Measurements from ENCODE around the gene MYO1E.

DNA sequence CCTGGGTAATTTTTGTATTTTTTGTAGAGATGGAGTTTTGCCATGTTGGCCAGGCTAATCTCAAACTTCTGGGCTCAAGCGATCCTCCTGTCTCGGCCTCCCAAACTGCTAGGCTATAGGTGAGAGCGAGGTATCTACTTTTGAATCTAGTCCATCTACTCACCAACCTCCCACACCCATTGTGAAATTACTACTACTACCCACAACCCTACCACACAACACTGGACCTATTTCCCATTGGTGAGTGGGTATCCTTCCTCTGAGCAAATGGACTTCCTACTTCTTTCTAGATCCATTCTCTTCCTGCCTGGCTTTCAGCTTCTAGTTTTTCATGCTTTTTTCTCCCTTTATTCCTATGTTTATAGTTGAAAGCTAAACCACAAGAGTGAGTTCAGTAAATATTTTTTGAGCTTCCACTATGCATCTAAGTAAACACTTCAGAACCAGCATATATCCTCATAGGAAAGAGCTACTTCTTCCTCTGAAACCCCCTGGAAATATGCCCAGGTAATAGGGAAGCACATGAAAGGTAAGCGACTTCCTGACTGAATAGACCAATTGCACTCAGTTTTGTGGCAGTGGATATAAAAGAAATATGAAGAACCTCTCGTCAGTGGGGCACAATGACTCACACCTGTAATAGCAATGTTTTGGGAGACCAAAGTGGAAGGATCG is 39.1 kb downstream of the MYO1E start:
- TF ChIP-seq POLR2AphosphoS5 (IDR thresholded peaks at IDR 0.05), result no peak
- TF ChIP-seq, protein P1, sequence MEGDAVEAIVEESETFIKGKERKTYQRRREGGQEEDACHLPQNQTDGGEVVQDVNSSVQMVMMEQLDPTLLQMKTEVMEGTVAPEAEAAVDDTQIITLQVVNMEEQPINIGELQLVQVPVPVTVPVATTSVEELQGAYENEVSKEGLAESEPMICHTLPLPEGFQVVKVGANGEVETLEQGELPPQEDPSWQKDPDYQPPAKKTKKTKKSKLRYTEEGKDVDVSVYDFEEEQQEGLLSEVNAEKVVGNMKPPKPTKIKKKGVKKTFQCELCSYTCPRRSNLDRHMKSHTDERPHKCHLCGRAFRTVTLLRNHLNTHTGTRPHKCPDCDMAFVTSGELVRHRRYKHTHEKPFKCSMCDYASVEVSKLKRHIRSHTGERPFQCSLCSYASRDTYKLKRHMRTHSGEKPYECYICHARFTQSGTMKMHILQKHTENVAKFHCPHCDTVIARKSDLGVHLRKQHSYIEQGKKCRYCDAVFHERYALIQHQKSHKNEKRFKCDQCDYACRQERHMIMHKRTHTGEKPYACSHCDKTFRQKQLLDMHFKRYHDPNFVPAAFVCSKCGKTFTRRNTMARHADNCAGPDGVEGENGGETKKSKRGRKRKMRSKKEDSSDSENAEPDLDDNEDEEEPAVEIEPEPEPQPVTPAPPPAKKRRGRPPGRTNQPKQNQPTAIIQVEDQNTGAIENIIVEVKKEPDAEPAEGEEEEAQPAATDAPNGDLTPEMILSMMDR (IDR thresholded peaks at IDR 0.05 in 8 of 11, conservative IDR thresholded peaks at IDR 0.05 in 3 of 11), result no peak

Data from spleen (tissue), 7 donors.